ENCODE measurements around the gene PLK3. TPM values are rescaled to one million over a fixed set of nuclear protein-coding genes. Genes with fewer than 3 reads are reported as not detected.
"Not testable (repeated sequence)": the region's sequence is repeated elsewhere in the genome, so short reads cannot be mapped to it uniquely, and the experiment has no call there.

The PLK3 gene
- total RNA-seq (2014; rRNA removed; shearing (Covaris generic)) = 8.0 and 11.4 TPM in 2 replicates

DNA sequence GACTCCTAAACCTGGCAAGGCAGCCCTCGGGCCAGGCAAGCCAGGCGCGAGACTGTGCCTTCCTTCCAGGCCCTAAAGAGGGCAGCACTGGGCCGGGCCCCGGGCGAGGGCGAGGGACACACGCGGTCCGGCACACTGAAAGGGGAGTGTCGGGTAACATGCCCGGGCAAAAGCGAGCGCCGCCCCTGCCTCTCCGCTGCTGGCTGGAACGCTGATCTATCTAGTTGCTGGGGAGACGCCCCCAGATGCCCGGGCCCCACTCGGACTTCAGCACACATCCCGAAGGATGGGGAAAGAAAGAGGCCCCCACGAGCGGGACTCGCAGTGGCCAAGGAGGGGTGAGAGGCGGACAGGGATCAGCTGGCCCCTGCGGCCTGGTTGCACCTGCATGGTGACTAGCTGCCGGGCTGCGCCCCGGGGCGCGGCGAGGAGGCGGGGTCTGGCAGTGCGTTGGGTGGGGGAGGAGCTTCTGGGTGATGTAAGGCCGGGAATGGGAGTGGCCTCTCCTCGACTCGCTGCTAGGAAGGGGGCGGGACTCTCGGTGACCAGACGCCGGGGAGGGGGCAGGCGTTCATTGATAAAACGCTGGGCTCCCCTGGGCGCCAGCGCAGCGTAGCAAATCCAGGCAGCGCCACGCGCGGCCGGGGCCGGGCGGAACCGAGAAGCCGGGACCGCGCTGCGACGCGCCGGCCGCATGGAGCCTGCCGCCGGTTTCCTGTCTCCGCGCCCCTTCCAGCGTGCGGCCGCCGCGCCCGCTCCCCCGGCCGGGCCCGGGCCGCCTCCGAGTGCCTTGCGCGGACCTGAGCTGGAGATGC lies at the start of gene PLK3:
PLK3 (plus strand) TSS at position 608 of the 815 bp plus-strand sequence; CDS start at position 695, 87 bp downstream.
- Histone ChIP-seq H3K27me3 (no peaks in the 10 kb centered on the region), H3K9me3 (replicated peaks) (no peaks in the 10 kb centered on the region), H3K4me1 (peaks cover 17% of the 10 kb centered on the region), H3K27ac (peak within 1 kb of the TSS; percentile 13), H3K4me3 (peak within 1 kb of the TSS; percentile 63), H3K36me3 (peaks cover 7% of the 10 kb centered on the region; the same call in 1 of the 2 replicates)
- peak; percentile 98 to 99 for DNase-seq

DNA sequence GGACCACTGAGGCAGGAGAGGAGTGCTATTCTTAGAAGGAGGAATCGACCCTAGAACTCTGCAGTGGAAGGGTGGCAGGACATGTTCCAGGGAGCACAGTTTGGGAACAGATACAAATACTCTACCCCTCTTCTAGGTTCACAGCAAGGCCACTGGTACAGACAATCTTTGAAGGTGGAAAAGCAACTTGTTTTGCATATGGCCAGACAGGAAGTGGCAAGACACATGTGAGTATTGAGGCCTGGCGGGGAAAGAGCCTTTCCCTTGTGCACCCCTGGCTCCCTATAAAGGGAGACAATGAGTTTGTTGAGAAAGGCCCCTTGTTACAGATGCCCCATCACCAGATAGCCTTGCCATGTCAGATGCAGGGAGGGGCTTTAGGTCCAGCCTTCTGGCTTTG lies 42.8 kb upstream of the PLK3 start:
- H3K4me3 ChIP-seq = no peak overlapping the region
- H3K27me3 ChIP-seq = no peaks in the 10 kb centered on the region
- H3K9me3 ChIP-seq (replicated peaks) = no peaks in the 10 kb centered on the region
- H3K27ac ChIP-seq = no peak overlapping the region
- DNase-seq = no peak
- peaks cover 24% of the 10 kb centered on the region for H3K4me1 ChIP-seq
- peaks cover 96% of the 10 kb centered on the region for H3K36me3 ChIP-seq

DNA sequence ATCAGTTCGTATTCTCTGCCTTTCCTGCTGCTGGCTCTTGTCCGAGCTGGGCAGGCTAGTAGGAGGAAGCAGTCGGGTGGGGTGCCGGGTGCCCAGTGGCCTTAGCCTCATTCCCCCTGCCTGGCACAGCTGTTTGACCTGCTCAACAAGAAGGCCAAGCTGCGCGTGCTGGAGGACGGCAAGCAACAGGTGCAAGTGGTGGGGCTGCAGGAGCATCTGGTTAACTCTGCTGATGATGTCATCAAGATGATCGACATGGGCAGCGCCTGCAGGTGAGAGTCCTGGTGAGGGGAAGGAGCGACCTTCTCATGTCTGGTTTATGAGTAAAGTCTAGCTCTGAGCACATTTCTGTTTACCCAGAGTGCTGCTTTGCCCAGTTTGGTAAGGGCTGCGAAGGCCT lies 41.1 kb upstream of the PLK3 start:
- peaks cover 94% of the 10 kb centered on the region for H3K36me3 ChIP-seq
- DNase-seq = peak; percentile 75 to 84

DNA sequence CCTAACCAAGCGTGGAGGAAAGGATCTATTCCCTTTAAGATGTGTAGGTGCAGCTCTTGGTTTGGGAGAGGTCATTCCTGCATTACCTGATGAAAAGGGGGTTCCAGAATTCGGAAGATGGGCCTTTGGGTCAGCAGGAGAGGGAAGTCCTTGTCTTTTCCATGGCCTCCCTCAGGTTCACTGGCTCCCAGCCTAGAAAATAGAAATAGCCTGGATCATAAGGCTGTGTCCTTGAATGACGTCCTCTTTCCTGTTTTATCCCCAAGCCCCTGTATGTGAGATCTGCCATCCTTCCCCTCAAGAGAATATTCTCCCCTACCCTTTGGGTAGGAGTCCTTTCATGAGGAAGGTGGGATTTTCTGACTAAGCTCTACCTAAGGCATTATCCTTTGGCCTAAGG lies 39.3 kb upstream of the PLK3 start:
- peaks cover 93% of the 10 kb centered on the region for H3K36me3 ChIP-seq
- H3K4me3 ChIP-seq = no peak overlapping the region
- no peak overlapping the region for H3K27ac ChIP-seq
- DNase-seq = no peak
- H3K9me3 ChIP-seq (replicated peaks) = no peaks in the 10 kb centered on the region
- peaks cover 24% of the 10 kb centered on the region for H3K4me1 ChIP-seq
- no peaks in the 10 kb centered on the region for H3K27me3 ChIP-seq

More for the DNA sequence above, 41.1 kb upstream of the PLK3 start:
- Histone ChIP-seq H3K4me3 (no peak overlapping the region), H3K9me3 (replicated peaks) (no peaks in the 10 kb centered on the region), H3K27me3 (no peaks in the 10 kb centered on the region), H3K4me1 (peaks cover 24% of the 10 kb centered on the region), H3K27ac (peak overlapping the region; percentile 40)

DNA sequence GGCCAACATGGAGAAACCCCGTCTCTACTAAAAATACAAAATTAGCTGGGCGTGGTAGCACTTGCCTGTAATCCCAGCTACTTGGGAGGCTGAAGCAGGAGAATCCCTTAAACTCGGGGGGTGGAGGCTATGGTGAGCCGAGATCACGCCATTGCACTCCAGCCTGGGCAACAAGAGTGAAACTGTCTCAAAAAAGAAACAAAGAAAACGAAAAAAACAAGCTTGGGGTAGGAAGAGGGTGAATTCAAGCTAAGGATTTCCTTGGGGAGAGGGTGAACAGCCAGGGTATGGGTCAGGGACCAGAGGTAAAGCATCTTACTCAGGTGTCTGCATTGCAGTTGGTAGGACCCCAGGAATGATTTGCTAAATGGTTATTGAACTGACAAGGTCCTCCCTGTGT lies 33.8 kb upstream of the PLK3 start:
- H3K4me3 ChIP-seq; H3K9me3 ChIP-seq (replicated peaks); H3K4me1 ChIP-seq; H3K27me3 ChIP-seq; DNase-seq; H3K27ac ChIP-seq: not testable (repeated sequence)
- peaks cover 54% of the 10 kb centered on the region for H3K36me3 ChIP-seq

- no peaks in the 10 kb centered on the region for H3K27me3 ChIP-seq
- H3K27ac ChIP-seq = peak within 1 kb of the TSS; percentile 83
- peak within 1 kb of the TSS; percentile 67 for H3K4me3 ChIP-seq
- no peaks in the 10 kb centered on the region for H3K9me3 ChIP-seq (replicated peaks)
- peaks cover 46% of the 10 kb centered on the region for H3K36me3 ChIP-seq
- H3K4me1 ChIP-seq = 0 out of 2 replicates have a peak, but pooled peaks cover 12% of the 10 kb centered on the region
- DNase-seq = peak; percentile 95 to 98
Measured at GRCh38 chr1:44775078-44775929, 24.9 kb upstream of the PLK3 start, which contains the start of gene RPS8. TSS of gene RPS8 (plus strand) at chr1:44775540. CDS start at chr1:44775597, 57 bp downstream.

DNA sequence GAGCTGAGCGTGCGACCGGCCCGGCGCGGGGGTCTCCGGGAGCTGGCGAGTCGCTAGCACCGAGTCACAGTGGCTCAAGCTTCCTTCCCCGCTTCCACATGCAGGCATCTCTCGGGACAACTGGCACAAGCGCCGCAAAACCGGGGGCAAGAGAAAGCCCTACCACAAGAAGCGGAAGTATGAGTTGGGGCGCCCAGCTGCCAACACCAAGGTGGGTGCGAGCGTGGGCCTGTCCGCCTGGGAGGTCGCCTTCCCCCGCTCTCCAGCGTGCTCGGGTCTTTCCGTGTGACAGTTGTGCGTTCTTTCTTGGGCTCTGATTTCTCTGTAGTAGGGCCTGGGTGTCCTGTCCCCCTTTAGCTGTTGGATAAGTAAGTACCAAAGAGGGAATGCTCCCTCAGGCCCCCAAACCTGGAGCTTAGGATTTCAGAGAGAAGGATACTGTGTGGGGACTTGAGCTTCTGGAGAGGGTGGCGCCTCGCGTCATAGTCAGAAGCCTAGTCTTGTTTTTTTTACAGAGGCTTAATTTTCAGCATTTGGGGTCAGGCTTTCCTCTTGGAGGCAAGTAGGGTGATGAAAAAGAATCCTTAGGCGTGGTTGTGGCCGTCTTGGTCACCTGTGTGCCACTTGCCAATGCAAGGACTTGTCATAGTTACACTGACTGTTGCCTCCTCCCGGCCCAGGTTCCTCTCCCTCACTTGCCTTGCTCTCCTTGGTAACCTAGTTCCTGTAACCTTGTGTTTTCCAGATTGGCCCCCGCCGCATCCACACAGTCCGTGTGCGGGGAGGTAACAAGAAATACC lies 24.0 kb upstream of the PLK3 start:
- Histone ChIP-seq H3K4me3 (peak overlapping the region; percentile 67), H3K27ac (peak overlapping the region; percentile 83), H3K4me1 (0 out of 2 replicates have a peak, but pooled peaks cover 12% of the 10 kb centered on the region), H3K9me3 (replicated peaks) (no peaks in the 10 kb centered on the region), H3K36me3 (peaks cover 53% of the 10 kb centered on the region), H3K27me3 (no peaks in the 10 kb centered on the region)
- DNase-seq = peak in 1 of 2 experiments; percentile 27

DNA sequence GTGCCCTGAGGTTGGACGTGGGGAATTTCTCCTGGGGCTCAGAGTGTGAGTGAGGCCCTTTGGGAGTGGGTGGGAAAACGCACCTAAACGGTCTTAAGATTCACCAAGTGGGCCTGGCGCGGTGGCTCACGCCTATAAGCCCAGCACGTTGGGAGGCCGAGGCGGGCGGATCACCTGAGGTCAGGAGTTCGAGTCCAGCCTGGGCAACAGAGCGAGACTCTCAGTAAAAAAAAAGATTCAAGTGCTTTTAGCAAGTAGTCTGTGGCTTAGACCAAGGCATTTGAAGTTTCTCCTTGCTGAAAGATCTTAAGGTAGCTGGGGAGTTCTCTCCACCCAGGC lies 23.5 kb upstream of the PLK3 start:
- no peak for DNase-seq
- Histone ChIP-seq H3K4me1 (0 out of 2 replicates have a peak, but pooled peaks cover 12% of the 10 kb centered on the region), H3K9me3 (replicated peaks) (no peaks in the 10 kb centered on the region), H3K4me3 (peak overlapping the region; percentile 67), H3K27ac (peak overlapping the region; percentile 83; the same call in 1 of the 2 replicates), H3K36me3 (peaks cover 58% of the 10 kb centered on the region), H3K27me3 (no peaks in the 10 kb centered on the region)

DNA sequence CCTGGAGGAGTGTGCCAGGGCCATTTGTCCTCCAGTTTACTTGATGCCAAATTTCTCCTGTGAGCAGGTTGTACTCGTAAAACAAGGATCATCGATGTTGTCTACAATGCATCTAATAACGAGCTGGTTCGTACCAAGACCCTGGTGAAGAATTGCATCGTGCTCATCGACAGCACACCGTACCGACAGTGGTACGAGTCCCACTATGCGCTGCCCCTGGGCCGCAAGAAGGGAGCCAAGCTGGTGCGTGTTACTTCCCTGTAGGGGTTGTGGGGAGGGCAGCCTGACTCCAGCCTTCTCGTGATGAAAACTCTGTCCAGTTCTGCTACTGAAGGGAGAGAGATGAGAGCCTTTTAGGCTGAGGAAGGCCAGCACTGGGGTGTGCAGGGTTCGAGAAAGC lies 22.6 kb upstream of the PLK3 start:
- H3K4me3 ChIP-seq = no peak overlapping the region; the same call in 1 of the 2 replicates

DNA sequence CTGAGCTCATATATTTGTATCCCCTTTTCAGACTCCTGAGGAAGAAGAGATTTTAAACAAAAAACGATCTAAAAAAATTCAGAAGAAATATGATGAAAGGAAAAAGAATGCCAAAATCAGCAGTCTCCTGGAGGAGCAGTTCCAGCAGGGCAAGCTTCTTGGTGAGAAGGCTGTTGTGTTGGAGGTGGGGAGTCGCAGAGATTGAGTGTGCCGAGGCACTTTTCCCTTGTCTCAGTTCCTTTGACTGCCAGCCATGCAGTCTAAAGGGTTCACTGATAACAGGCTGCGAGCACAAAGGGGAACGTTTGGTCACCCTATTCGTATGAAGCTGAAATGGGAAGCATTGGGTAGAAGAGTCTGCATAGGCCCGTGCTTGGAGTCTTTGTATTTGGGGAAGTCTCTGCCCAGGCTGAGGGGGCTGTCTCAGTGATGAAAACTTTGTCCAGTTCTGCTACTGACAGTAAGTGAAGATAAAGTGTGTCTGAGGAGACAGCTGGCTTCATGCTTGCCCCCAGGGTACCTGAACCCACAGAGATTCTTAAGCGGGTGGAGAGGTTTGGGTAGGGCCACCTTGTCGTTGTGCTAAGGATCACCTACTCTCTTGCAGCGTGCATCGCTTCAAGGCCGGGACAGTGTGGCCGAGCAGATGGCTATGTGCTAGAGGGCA lies 22.1 kb upstream of the PLK3 start:
- Histone ChIP-seq H3K9me3 (replicated peaks) (no peaks in the 10 kb centered on the region), H3K4me1 (0 out of 2 replicates have a peak, but pooled peaks cover 12% of the 10 kb centered on the region), H3K27ac (no peak overlapping the region), H3K36me3 (peaks cover 58% of the 10 kb centered on the region), H3K27me3 (no peaks in the 10 kb centered on the region), H3K4me3 (no peak overlapping the region)
- DNase-seq = no peak

More for the DNA sequence above, 22.6 kb upstream of the PLK3 start:
- DNase-seq = no peak
- Histone ChIP-seq H3K36me3 (peaks cover 58% of the 10 kb centered on the region), H3K27me3 (no peaks in the 10 kb centered on the region), H3K4me1 (0 out of 2 replicates have a peak, but pooled peaks cover 12% of the 10 kb centered on the region), H3K9me3 (replicated peaks) (no peaks in the 10 kb centered on the region), H3K27ac (no peak overlapping the region)

DNA sequence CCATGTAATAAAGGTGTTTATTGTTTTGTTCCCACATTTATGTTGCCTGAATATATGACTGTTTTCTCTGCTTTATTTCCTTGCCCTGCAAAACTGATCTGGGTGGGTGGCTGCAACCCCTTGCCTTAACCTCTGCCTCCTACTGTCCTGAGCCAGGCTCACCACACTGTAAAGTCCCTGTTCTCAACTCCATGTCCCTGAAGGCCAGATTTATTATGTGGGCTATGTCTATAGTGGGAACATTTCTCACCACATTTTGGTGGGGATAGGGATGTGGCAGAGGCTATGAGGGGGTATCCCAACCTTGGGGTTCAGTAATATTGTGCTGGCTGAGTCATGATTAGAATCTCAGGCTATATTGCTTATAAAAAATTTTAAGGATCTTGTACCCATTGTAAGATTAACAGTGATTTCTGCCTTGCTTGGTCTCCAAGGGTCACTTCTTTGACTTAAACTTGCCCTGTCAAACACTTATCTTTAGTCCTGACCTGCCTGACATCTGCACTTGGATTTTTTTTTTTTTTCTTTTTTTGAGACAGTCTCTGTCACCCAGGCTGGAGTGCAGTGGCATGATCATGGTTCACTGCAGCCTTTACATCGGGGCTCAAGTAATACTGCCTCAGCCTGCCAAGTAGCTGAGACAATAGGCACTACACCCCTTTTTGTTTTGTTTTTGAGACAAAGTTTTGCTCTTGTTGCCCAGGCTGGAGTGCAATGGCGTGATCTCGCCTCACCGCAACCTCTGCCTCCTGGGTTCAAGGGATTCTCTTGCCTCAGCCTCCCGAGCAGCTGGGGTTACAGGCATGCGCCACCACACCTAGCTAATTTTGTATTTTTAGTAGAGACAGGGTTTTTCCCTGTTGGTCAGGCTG lies 21.2 kb upstream of the PLK3 start:
- no peak for DNase-seq
- H3K4me1 ChIP-seq = 0 out of 2 replicates have a peak, but pooled peaks cover 12% of the 10 kb centered on the region
- no peak overlapping the region for H3K27ac ChIP-seq
- no peaks in the 10 kb centered on the region for H3K27me3 ChIP-seq
- no peak overlapping the region for H3K4me3 ChIP-seq
- H3K36me3 ChIP-seq = peaks cover 58% of the 10 kb centered on the region
- H3K9me3 ChIP-seq (replicated peaks) = no peaks in the 10 kb centered on the region

DNA sequence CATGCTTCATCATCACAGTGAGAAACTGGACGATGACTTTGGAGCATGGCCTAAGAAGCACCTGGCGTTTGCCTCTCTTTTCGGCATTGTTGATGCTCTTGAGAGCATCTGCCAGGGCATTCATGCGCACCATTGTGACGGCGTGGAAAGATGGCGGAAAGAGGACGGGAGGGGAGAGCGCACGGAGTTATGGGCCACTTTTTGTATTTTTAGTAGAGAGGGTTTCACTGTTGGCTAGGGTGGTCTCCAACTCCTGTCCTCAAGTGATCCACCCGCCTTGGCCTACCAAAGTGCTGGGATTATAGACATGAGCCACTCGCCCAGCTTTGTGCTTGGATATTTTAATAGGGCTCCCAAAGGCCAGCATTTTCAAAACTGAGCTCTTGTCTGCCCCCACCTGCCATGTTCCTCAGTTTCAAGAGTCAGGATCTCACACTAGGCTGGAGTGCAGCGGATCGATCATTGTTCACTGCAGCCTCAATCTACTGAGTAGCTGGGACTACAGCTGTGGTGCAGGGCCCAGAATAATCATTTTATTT lies 19.5 kb upstream of the PLK3 start:
- H3K27ac ChIP-seq = no peak overlapping the region

DNA sequence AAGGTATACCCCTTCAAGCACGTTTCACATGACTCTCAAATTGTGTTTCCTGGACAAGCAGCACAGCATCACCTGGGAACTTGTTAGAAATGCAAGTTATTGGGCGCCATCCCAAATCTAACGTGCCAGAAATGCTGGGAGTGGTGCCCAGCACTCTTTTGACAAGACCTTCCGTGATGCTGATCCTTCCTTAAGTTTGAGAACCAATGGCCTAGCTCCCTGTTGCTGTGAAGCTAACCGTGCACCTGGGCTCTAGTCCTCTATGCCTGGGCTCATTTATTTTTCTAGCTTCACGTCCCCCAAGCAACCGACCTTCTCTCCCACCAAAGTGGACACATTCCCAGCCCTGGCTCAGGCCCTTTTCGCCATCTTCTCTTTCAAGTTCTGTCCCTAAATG lies 16.5 kb upstream of the PLK3 start:
- no peaks in the 10 kb centered on the region for H3K9me3 ChIP-seq (replicated peaks)
- DNase-seq = no peak
- no peak overlapping the region for H3K27ac ChIP-seq
- no peak overlapping the region for H3K4me3 ChIP-seq
- no peaks in the 10 kb centered on the region for H3K27me3 ChIP-seq
- H3K36me3 ChIP-seq = peaks cover 29% of the 10 kb centered on the region
- H3K4me1 ChIP-seq = no peaks in the 10 kb centered on the region

More for the DNA sequence above, 19.5 kb upstream of the PLK3 start:
- Histone ChIP-seq H3K4me3 (no peak overlapping the region), H3K27me3 (no peaks in the 10 kb centered on the region), H3K36me3 (peaks cover 58% of the 10 kb centered on the region), H3K9me3 (replicated peaks) (no peaks in the 10 kb centered on the region), H3K4me1 (0 out of 2 replicates have a peak, but pooled peaks cover 12% of the 10 kb centered on the region)
- no peak for DNase-seq
